PC-3 (cell line): ENCODE data around the gene FHIP2A. TPM values are rescaled to one million over a fixed set of nuclear protein-coding genes. Genes with fewer than 3 reads are reported as not detected.

Source experiments
- ATAC-seq: fragments of 200-7000 bp; cut with Tn5 transposase; 2 replicates; pipeline ENCODE4 v1.9.1; 2020; ENCODE audit warnings: mild to moderate bottlenecking, moderate library complexity
- BruUV-seq: library from RNA; stranded (reverse); fragments of 400-500 nt; replicated peaks from 2 replicates; lab custom pipeline; 2021; lab: Mats Ljungman, UMichigan
- CTCF ChIA-PET: fragments of 300-600 bp; sonication (Branson Sonifier 250); formaldehyde crosslinking; loops from one replicate; lab custom pipeline; 2022; ENCODE audit warnings: antibody characterized with exemption; lab: Charles Lee
- POLR2A ChIA-PET: fragments of 300-600 bp; sonication (Branson Sonifier 250); formaldehyde crosslinking; loops from one replicate; lab custom pipeline; 2022; ENCODE audit warnings: antibody characterized with exemption; ENCODE audit not compliant: unreplicated experiment; lab: Charles Lee
- DNase-seq: peaks from one replicate; pipeline ENCODE4 v3.0.0-alpha.2; 2015
- H2AFZ ChIP-seq: fragments of 300-600 bp; sonication (generic); 2 replicates; pipeline ENCODE4 v1.6.0; 2016; ENCODE audit warnings: antibody characterized with exemption, low read length
- H3F3A ChIP-seq: fragments of 300-600 bp; sonication (generic); one replicate; pipeline ENCODE4 v1.6.0; 2017; ENCODE audit warnings: antibody characterized with exemption, low read length, control low read depth, mild to moderate bottlenecking; ENCODE audit not compliant: unreplicated experiment
- H3K27ac ChIP-seq: fragments of 300-600 bp; sonication (generic); 2 replicates; pipeline ENCODE4 v1.5.1; 2016; ENCODE audit warnings: mild to moderate bottlenecking, low read length
- H3K27me3 ChIP-seq: fragments of 300-600 bp; sonication (generic); 2 replicates; pipeline ENCODE4 v1.6.1; 2016; ENCODE audit warnings: low read length, mixed read lengths
- H3K36me3 ChIP-seq: fragments of 300-600 bp; sonication (generic); 2 replicates; pipeline ENCODE4 v1.6.1; 2016; ENCODE audit warnings: low read depth, mixed run types, low read length, mixed read lengths
- H3K4me1 ChIP-seq: fragments of 300-600 bp; sonication (generic); 2 replicates; pipeline ENCODE4 v1.5.1; 2016; ENCODE audit warnings: low read length; ENCODE audit not compliant: insufficient read depth
- H3K4me2 ChIP-seq: fragments of 300-600 bp; sonication (generic); 2 replicates; pipeline ENCODE4 v1.6.0; 2016; ENCODE audit warnings: low read length
- H3K4me3 ChIP-seq: fragments of 300-600 bp; sonication (generic); 2 replicates; pipeline ENCODE4 v1.5.1; 2016; ENCODE audit warnings: mild to moderate bottlenecking, low read length, mixed read lengths
- H3K79me2 ChIP-seq: fragments of 300-600 bp; sonication (generic); 2 replicates; pipeline ENCODE4 v1.6.1; 2017; ENCODE audit warnings: low read length, mixed read lengths
- H3K9ac ChIP-seq: fragments of 300-600 bp; sonication (generic); 2 replicates; pipeline ENCODE4 v1.6.0; 2016; ENCODE audit warnings: mild to moderate bottlenecking, low read length
- H3K9me2 ChIP-seq: fragments of 300-600 bp; sonication (generic); replicated peaks from 2 replicates; pipeline ENCODE4 v1.6.1; 2016; ENCODE audit warnings: mixed run types, low read length, mixed read lengths
- H3K9me3 ChIP-seq: fragments of 300-600 bp; sonication (generic); 2 replicates; pipeline ENCODE4 v1.6.1; 2016; ENCODE audit warnings: low read length, mixed read lengths
- H4K20me1 ChIP-seq: fragments of 300-600 bp; sonication (generic); 2 replicates; pipeline ENCODE4 v1.6.1; 2016; ENCODE audit warnings: low read length, mixed read lengths
- EZH2 ChIP-seq: fragments of 300-600 bp; sonication (generic); IDR thresholded peaks from one replicate; pipeline ENCODE4 v1.6.1; 2017; ENCODE audit warnings: antibody characterized with exemption, mild to moderate bottlenecking, low read length; ENCODE audit not compliant: unreplicated experiment
- EZH2phosphoT487 ChIP-seq: fragments of 300-600 bp; sonication (generic); IDR thresholded peaks from 2 replicates; pipeline ENCODE4 v1.6.1; 2018; ENCODE audit warnings: mild to moderate bottlenecking, antibody characterized with exemption, low read length, borderline replicate concordance
- intact Hi-C: fragments of 100-400 bp; cut with micrococcal nuclease; formaldehyde crosslinking; loops from 2 replicates; pipeline ENCODE4 v1.9.0; 2023
- total RNA-seq: library from RNA; depleted of rRNA; stranded (reverse); fragments of >200 nt; gene quantifications from 2 replicates; pipeline ENCODE4 v1.2.3, GENCODE V29; 2014
- TF ChIP-seq, protein P1 (sequence below): fragments of 300-600 bp; sonication (generic); conservative IDR thresholded peaks from 2 replicates; pipeline ENCODE4 v1.5.1; 2017; ENCODE audit warnings: antibody characterized with exemption, low read depth, mild to moderate bottlenecking, low read length

Gene FHIP2A
- total RNA-seq, 1 experiment from 2014 or later, result 3.7 TPM

DNA sequence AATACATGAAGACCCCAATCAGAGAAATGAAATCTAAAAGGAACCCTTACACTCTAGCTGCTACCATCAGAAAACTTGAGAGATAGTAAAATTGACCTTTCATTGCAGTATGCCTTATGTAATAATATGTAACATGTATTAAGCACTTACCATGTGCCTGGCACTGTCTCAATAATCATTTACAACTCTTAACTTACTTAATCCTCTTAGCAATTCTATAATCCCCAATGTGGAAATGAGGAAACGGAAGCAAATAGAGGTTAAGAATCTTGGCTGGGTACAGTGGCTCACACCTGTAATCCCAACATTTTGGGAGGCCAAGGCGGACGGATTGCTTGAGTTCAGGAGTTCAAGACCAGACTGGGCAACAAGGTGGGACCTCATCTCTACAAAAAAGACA, 29.8 kb upstream of the FHIP2A start:
- BruUV-seq, result no TSS peak
- Histone ChIP-seq H3K9ac (no peak overlapping the region), H4K20me1 (no peaks in the 10 kb centered on the region), H3K9me3 (no peaks in the 10 kb centered on the region), H3K36me3 (no peaks in the 10 kb centered on the region), H3K9me2 (no peaks in the 10 kb centered on the region), H3K4me3 (no peak overlapping the region), H3K27me3 (no peaks in the 10 kb centered on the region), H3K79me2 (no peaks in the 10 kb centered on the region), H3K4me1 (no peaks in the 10 kb centered on the region), H3K27ac (no peak overlapping the region), H3F3A (no peaks in the 10 kb centered on the region), H3K4me2 (no peak overlapping the region), H2AFZ (no peak overlapping the region)
- POLR2A ChIA-PET, result no interaction called here
- no peak for DNase-seq
- TF ChIP-seq, protein P1, sequence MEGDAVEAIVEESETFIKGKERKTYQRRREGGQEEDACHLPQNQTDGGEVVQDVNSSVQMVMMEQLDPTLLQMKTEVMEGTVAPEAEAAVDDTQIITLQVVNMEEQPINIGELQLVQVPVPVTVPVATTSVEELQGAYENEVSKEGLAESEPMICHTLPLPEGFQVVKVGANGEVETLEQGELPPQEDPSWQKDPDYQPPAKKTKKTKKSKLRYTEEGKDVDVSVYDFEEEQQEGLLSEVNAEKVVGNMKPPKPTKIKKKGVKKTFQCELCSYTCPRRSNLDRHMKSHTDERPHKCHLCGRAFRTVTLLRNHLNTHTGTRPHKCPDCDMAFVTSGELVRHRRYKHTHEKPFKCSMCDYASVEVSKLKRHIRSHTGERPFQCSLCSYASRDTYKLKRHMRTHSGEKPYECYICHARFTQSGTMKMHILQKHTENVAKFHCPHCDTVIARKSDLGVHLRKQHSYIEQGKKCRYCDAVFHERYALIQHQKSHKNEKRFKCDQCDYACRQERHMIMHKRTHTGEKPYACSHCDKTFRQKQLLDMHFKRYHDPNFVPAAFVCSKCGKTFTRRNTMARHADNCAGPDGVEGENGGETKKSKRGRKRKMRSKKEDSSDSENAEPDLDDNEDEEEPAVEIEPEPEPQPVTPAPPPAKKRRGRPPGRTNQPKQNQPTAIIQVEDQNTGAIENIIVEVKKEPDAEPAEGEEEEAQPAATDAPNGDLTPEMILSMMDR, result no peak
- TF ChIP-seq EZH2 (no peak), EZH2phosphoT487 (no peak)
- ATAC-seq, result no peak
- CTCF ChIA-PET, result no interaction called here
- intact Hi-C loops, result no loop called here

DNA sequence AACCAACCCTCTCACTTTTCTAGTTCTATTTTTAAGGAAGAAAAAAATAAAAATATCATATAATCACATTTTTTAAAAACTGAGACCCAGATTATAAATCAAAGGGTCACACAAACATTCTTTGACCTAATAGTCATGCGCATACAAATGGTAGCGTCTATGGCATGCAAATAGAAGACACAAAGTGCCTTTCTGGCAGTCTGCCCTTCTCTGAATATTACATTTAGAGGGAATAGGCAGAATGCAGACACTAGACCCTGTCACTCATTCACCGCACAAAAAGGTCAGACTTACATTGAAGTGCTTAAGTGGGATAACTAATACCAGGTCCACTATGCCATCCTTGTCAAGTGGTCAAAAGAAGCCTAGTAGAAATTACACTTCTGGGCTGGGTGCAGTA, 26.5 kb upstream of the FHIP2A start:
- no peak for DNase-seq
- no peaks in the 10 kb centered on the region for H3K36me3 ChIP-seq
- no peaks in the 10 kb centered on the region for H4K20me1 ChIP-seq
- no peaks in the 10 kb centered on the region for H3K27me3 ChIP-seq
- intact Hi-C loops, result no loop called here
- TF ChIP-seq, protein P1, result no peak
- TF ChIP-seq EZH2, result no peak
- no peak for TF ChIP-seq EZH2phosphoT487
- no peaks in the 10 kb centered on the region for H3K4me1 ChIP-seq
- no peaks in the 10 kb centered on the region for H3K9me2 ChIP-seq
- no peak overlapping the region for H3K27ac ChIP-seq
- H3K4me3 ChIP-seq, result no peak overlapping the region
- no TSS peak for BruUV-seq
- no peak overlapping the region for H2AFZ ChIP-seq
- CTCF ChIA-PET, result interaction anchor here (0.7 kb wide), 1 partner anchor 1028 kb away, joined by 3 read pairs; no protein-coding TSS in a partner anchor
- H3K79me2 ChIP-seq, result no peaks in the 10 kb centered on the region
- POLR2A ChIA-PET, result no interaction called here
- ATAC-seq, result no peak
- no peak overlapping the region for H3K4me2 ChIP-seq
- H3F3A ChIP-seq, result no peaks in the 10 kb centered on the region
- no peak overlapping the region for H3K9ac ChIP-seq
- H3K9me3 ChIP-seq, result no peaks in the 10 kb centered on the region

GRCh38 chr10:114800361-114800760, 21.2 kb upstream of the FHIP2A start:
- Histone ChIP-seq H3K79me2 (no peaks in the 10 kb centered on the region), H3K27me3 (no peaks in the 10 kb centered on the region), H3K36me3 (no peaks in the 10 kb centered on the region), H3K4me1 (no peaks in the 10 kb centered on the region), H3K4me3 (no peak overlapping the region), H3K4me2 (no peak overlapping the region), H3K9me3 (no peaks in the 10 kb centered on the region), H3K9ac (no peak overlapping the region), H3F3A (no peaks in the 10 kb centered on the region), H3K27ac (no peak overlapping the region), H4K20me1 (no peaks in the 10 kb centered on the region), H3K9me2 (no peaks in the 10 kb centered on the region), H2AFZ (no peak overlapping the region)
- intact Hi-C loops, result no loop called here
- ChIA-PET POLR2A (no interaction called here), CTCF (no interaction called here)
- TF ChIP-seq EZH2phosphoT487 (no peak), EZH2 (no peak)
- TF ChIP-seq, protein P1, result no peak
- no peak for ATAC-seq
- BruUV-seq, result no TSS peak
- no peak for DNase-seq
